Measurements from ENCODE around the gene NFATC1.

The NFATC1 gene

DNA sequence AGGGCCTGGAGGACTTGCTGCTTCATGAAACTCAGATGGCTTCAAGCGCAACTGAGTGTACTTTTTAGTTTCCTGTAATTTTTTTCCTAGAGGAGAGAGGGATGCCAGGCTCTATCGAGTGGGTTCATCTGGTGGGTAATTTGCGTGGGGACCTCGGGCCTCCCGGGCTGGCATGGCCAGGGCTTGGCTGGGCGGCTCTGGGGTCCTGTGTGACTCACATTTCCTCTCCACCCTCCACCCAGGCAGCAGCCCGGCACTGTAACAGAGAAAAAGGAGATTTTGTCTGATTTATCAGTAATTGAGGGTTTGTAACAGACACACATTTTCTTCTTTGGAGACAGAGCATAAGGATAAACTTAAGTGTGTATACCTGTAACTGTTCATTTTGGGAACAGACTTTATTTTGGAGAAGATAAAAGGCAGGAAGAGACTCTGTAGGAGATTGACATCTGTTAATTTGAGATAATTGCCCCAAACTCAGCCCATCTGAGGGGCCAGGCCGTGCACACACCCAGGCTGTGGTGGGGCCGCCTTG is 64.3 kb downstream of the NFATC1 start:
- DNase-seq = no peak

DNA sequence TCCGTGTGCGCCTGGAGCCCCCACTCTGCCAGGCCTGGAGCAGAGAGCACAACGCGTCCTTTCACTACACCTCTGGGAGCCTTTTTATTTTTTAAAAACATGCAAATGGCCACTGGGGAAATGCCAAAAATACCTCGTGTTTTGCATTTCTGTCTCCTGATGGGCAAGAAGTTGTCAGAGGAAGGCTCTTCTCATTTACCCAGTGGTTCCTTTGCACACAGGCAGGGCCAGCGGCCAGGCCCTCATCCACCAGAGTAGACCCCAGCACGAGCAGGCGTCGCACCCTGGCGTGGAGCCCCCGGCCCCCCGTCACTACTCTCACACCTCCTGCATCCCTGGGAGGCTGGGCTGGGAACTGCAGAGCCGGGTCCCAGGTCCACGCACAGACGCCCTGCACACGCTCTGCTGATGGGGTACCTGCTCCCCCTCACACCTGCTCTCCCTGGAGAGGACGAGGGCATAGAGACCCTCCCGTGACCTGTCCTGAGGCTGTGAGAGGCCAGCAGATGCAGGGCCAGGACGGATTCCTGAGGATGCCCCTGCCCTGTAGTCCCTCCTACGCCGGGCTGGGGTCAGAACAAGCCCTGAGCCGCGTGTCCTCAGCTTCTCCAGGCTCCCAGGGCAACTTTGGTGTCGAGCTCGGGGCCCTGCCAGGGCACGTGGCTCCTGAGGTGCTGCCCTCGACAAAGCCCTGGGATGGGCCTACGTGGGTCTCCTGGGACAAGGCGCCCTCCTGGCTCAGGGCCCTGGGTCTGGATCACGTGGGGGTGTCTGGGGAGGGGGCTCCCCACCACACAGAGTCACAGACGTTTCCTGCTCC is 65.0 kb downstream of the NFATC1 start:
- DNase-seq = no peak

DNA sequence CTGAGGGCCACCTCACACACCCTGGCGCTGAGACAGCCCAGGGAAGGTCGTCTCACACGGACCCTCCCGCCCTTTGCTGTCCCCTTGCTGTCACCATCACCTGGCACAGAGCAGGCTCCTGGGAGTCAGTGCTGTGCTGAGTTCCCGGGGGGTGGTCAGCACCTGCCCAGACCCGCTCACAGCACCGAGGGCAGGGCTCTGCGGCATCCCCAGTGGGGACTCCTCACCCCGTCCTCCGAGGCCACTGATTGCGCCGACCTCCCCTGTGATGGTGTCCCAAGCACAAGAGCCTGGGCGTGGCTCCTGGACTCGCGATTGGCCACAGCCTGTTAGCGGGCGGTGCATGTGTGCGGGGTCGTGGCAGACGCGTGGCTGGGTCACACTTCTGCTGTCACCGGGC is 65.9 kb downstream of the NFATC1 start:
- no peak for DNase-seq

DNA sequence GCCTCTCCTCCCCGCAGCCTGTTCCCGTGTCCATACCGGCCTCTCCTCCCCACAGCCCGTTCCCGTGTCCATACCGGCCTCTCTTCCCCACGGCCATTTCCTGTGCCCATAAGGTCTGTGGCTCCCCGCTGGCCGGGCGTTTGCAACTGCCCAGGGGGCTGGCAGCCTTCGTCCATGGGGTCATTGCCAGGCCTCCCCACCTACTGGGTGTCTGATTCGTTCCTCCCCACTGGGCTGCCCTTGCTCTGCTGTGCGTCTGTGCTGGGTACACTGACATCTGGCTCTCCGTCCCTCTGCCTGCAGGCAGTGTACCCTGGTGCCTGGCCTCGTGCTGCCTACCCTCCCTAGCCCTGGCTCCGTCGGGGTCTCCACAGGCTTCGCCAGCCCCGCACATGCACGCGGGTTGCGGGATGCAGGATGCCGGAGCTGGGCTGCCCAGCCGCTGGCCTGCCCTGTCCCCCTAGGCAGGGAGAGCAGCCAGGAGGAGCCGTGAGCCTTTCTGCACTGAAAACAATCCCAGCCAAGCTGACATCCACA is 67.8 kb downstream of the NFATC1 start:
- DNase-seq = no peak

DNA sequence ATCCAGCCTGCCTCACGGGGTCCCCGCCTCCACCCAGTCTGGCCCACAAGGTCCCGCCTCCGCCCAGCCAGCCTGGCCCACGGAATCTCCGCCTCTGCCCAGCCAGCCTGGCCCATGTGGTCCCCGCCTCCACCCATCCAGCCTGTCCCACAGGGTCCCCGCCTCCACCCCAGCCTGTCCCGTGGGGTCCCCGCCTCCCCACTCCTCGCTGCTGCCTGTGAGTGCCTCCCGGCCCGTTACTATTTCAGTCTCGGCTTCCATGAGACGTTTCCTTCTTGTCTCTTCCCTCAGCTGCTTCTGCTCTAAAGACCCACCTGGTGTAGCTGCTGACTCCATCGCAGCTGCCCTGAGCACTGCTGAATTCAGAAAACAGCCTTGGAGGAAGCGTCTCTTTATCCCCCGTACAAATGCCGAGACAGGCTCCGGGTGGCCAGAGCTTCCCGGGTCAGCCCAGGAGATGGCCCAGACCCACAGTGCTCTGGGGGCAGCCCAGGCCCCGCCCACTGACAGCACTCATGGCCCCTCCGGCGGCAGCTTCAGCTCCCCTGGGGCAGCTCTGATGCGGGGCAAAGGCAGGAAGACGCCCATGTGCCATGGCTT is 69.8 kb downstream of the NFATC1 start:
- DNase-seq = no peak

DNA sequence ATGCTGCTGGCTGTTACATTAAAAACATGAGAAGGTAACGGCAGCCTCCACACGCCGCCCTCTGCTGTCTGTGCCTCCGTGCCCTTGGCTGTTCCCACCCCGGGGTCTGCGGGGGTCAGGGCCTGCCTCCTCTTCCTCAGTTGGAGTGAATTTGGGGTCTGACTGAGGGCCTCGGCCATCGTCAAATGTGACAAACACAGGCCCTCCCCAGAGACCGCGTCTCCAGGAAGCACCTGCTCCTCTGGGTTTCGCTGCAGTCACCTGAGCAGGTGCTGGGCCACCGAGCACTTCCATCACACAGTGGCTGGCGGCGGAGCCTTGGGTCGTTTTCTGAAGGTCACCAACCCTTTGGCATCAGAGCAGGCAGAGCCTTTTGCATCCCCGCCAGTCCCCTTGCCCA is 70.9 kb downstream of the NFATC1 start:
- no peak for DNase-seq

DNA sequence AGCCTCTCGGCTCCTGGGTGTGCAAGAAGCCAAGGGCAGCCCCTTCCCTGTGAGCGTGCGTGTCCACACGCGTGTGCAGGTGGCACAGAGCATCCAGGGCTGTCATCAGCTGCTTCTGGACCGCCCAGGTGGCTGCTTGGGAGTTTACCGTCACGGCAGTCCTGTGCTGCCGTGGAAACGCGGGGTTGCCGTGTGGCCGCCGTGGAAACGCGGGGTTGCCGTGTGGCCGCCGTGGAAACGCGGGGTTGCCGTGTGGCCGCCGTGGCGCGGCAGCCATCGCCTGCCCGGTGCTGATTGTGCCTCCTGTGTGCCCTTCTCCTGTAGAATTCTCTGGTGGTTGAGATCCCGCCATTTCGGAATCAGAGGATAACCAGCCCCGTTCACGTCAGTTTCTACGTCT is 71.4 kb downstream of the NFATC1 start:
- DNase-seq = no peak

DNA sequence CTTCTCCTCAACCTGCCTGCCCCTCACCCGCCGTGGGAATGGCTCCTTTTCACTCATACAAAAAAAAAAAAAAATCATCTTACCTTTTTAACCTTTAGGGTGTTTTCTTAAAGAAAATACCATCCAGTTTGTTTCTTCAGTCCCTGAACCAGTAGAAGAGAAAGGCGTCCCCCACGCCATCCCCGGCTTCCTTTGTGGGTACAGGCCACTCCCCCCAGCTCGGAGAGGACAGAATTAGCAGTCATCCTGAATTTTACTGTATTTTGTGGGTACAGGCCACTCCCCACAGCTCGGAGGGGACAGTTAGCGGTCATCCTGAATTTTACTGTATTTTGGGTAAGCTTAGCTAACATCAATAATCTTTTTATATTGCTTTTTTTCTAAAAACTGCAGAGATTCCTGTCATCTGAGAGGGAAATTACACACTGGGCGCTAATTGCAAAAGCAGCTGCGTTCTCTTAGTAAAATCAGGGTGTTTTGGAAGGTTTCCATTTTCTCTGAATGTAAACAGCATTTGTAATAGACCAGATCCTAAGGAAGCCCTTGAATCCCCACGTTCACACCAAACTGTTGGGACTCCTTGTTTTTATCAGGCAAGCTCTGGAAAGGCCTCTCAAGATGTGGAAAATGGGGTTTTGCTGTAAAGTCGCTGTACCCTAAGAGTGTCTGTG is 72.5 kb downstream of the NFATC1 start:
- DNase-seq = no peak

DNA sequence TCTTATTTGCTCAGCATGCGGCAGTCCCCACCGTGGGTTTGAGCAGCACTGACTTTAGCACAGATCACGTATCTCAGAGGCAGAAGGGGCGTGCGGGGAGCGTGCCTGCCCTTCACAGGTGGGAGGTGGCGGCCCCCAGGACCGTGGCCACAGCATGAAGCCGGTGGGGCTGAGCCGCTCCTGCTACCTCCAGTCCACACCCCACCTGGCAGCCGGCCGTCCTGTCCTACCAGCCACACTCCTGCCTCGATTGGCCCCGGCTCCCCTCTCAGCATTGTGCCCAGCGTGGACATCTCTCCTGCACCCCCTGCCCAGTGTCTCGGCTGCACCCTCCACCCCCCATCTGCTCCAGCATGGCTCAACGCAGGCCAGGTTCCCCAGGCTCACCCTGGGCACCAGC is 73.6 kb downstream of the NFATC1 start:
- no peak for DNase-seq

DNA sequence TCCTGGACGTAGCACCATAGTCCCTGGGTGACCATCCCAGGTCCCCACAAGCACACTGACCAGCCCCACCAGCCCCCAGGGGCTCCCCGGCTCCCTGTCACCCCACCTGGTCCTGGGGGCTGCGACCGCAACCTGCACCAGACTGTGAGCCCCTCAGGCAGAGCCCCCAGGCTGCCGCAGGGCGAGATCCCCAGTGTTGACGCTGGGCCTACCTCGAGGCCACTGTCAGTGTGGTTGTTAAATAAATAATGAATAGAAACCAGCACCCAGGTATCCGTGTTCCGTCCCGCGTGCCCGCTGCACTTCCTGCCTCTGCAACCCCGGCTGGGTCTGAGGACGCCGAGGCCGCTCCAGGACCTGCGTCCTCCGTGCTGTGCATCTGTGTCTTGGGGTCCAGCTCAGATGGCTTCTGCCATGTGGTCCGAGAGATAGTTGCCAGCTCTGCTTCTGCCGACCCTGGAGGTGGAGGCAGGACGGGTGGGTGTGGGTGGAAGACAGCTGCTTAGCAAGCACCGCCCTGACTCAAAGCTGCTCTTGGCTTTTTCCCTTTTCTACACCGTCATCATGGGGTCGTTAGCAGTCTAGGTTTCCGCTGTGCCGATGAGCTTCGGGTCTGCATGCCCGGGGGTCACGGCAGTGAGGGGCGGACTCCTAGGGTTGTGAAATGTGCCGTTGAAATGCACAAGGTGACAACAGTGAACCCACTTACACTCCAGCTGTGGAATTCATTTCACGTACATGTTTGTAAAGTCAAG is 74.2 kb downstream of the NFATC1 start:
- no peak for DNase-seq

DNA sequence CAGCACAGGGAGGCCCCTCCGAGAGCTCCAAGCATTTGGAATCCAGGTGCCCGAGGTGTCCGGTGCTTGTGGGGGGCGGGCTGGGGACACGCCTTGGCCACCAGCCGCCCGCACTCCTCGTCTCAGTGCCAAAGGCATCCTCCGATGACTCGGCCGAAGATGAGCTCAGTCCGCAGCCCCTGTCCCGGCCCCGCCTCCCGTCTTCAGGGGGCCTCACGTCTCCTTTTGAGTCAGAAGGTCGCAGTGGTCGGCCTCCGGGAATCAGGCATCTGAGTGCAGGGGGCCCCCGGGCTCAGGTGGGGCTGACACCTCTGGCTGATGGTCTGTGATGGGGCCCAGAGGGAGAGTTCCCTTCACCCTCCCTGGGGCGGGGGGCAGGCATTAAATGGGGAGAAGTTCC is 74.8 kb downstream of the NFATC1 start:
- DNase-seq = no peak

DNA sequence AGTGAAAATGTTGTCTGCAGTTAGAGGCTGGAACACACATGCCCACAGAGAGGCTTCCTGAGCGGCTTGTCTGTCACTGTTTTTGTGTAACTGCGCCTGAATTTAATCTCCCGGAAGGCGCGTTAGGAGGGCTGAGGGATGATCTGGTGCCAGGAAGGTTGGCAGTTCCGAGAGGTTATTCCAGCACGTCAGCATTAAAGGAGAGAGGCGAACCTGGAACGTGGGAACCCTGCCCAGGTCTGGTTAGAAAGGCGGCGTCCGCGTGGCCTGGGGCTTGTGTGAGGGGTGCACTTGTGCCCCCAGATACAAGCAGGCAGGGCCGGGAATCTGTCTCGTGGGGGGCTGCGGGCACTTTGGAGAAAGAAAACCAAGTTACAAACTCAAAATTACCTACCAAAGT is 75.3 kb downstream of the NFATC1 start:
- no peak for DNase-seq

DNA sequence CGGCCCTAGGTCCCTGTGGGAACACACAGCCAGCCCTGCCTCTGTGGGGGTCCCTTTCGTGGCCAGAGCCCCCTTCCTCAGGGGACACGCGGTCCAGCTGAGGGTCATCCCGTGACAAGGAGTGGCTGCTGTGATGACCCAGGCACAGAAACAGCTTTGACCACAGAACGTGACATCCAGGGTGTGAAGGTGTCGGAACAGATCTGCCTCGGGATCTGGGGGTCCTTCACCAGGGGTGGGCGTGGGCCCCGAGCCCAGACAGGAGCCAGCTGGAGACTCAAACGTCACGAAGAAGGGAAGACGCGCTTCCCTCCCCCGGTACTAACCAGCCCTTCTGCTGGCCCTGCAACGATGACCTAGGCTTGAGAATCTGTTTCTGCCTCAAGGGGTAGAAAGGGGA is 75.9 kb downstream of the NFATC1 start:
- no peak for DNase-seq

DNA sequence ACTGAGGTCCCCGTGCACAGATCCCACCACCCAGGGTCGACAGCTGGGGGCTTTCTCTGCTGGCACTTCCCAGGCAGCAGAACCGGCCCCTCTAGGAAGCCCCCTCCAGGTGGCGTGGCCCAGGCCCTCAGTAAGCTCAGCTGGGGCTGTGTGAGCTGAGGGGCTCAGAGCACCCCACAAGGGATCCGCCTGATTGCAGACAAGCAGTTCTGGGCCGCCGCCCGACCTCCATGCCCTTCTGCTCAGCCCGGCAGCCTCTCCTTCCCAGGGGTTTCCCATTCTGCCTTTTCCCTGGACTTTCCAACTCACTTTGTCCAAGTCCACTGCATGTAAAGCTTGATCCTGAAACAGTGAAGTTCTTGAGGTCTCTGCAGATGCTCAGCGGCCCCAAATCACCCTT is 76.4 kb downstream of the NFATC1 start:
- no peak for DNase-seq

DNA sequence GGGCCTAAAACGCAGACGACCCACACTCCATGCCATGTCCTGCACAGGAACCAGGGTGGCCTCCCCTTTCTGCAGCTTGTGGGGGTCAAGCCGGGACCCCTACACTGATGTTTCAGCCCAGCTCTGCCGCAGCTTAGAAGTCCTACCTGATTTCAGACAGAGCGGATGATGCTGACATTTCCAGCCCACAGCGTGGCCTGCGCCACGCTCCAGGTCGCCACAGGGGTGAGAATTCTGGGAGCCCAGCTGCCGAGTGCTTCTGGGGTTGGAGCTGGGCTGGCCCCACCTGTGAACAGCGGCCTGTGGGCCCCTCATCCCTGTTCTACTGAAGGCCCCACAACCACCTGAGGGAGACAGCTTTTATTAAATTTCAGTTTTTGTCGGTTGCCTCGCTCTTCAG is 77.2 kb downstream of the NFATC1 start:
- DNase-seq = no peak

DNA sequence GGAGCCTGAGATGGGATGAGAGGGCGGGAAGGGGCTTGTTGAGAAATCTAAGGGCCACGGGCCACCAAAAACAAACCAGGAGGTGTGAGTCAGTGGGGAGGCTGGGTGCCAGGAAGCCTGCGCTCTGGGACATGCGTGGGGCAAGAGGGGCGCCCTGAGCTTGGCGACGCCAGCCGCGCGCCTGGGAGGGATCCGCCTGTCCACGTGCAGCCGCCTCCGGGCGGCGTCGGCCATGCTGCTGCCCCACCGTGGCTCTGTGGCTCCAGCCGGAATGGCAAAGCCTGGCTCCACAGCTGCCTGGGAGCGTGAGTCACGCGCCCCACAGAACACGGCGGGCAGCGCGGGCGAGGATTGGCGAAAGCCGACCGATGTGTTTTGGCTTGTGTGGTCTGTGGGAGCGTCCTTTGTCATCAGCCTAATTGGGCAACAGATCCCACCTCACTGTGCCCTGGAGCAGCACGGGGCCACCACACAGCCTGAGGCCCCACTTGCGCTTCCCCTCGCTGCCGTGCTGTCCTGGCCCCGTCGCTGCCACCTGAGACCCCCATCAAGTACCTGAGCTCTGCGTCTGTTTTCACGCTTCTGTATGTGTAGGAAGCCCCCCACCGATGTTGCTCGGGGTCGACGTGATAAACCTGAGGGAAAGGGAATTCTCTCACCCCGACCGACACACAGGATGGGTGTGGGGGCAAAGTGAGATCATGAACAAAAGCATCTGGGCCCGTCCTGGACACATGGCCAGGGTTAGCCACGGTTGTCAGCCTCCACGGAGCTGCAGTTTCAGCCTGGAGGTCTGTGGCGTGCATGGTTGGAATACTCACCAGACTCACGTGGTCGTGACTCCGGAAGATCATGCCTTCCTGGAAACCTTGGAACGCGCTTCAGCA is 80.5 kb downstream of the NFATC1 start:
- DNase-seq = no peak

DNA sequence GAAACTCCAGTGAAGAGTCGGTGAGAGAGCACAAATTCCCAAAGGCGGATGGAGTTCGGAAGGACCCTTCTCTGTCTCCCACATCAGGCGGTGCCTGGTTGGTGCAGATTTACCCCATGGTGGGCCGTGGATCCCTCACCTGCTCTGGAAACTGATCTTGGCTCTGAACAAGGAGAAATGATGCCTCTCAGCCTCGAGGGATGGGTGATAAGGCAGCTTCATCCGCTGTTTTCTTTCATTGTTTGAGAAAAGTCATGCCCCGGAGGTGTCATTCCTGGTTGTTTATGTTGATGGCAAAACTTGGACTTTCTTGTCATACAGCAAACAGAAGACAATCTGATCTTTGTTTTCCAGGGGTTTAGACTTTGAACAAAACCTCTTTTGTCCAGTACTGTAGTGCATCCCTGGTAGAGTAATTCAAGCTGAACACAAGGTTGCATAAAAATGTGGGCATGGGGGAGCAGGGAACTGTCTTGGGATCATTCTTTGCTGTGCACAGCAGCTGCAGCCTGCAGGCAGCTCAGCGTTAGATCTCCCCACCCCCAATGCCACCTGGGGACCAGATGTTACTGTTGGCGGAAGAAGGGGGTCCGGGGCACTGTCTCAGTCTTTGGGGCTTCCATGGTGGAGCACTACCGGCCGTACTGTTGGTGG is 81.3 kb downstream of the NFATC1 start:
- peak; percentile 11 for DNase-seq

DNA sequence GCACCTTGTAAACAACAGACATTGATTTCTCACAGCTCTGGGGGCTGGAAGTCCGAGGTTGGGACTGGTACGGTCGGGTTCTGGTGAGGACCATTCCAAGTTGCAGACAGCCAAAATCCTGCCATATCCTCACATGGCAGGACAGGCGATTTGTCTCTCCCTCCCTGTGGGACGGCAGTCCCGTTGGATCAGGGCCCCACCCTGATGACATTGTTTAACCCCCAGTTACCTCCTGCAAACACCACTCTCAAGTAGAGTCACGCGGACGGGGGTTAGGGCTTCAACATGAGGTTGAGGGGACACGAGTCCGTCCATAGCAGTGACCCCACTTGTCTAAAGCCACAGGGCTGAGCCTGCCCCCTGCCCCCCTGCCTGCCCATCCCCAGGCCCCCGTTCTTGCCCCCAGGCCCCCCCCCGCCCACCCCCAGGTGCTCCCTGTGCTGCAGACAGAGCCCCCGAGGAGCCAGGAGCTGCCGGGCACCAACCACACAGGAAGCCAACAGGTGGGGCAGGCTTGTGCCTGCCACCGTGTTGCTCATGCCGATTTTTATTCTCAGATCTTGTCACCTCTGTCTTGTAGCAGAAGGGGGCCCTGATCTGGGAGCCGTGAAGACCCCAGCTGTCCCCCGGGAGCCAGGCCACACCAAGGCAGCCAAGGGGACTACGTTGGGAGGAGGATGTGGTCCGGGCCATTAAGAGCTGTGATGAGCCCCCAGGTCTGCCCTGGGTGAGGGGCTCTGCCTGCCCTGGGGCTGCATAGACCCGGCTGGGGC is 82.2 kb downstream of the NFATC1 start:
- DNase-seq = no peak

DNA sequence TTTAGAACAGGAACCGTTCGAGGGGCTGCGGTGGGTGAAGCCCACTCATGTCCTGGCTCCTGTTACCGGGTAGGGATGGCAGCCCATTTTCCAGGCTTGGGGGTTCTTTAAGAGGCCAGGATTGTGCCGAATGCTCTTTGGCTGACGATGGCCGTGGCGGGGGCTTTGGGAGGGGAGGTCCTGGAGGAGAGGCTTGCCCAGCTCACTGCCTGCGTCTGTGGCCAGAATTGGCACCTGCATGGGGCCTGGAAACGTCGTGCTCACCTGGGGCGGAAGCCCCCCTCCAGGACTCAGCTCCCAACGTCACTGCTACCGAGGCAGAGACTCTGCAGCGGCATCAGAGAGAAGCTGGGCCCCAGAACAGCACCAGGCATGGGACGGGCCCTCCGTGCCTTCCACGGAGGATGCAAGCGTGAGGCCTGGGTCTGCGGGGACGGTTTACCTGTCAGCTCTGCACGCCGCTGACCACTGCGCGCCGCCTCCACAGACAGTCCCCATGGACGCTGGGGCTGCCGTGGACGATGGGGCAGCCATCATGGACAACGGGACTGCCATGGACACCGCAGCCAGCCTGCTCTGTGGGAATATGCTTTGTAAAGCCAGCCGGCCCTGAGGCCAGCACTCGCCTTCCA is 82.9 kb downstream of the NFATC1 start:
- DNase-seq = no peak
